Stimulated activated CD8-positive, alpha-beta memory T cell treated with anti-CD3 and anti-CD28 coated beads, Interleukin-7, amount 100 ng/mL, for 4 hours (primary cell): ENCODE results near the gene DDX49.
"Not testable (repeated sequence)": the region's sequence is repeated elsewhere in the genome, so short reads cannot be mapped to it uniquely, and the experiment has no call there.

Source experiments
- DNase-seq, 2 donors: peaks; one replicate each; pipeline ENCODE4 v3.0.0-alpha.2; 2020; ENCODE audit warnings: low read depth in 2 of 2

DDX49 gene

DNA sequence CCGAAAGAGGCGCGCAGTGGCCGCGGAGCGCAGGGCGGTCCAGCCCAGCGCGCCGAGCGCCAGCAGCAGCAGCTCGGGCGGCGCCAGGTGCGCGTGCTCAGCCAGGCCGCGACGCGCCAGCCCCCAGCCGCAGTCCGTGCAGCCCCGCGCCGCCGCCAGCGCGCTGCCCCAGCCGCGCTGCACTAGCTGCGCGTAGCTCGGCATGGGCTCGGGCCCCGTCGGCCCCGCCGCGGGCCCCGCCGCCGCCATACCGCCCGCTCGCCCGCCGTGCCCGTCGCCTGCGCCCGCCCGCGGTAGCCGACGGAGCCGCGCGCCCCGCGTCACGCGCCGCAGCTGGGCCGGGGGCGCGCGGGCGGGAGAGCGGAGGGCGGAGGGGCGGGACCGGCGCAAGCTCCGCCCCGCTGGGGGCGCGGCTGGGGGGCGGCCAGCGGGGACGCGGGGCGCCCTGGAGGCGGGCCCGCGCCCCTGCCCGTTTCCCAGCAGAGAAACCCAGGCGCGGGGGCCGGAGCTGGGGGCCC, 23.6 kb upstream of the DDX49 start, which contains the start of gene CERS1:
TSS of gene CERS1 (minus strand) at position 335 of the 518 bp plus-strand sequence. CDS start at position 249, 86 bp downstream.
- no peak for DNase-seq

DNA sequence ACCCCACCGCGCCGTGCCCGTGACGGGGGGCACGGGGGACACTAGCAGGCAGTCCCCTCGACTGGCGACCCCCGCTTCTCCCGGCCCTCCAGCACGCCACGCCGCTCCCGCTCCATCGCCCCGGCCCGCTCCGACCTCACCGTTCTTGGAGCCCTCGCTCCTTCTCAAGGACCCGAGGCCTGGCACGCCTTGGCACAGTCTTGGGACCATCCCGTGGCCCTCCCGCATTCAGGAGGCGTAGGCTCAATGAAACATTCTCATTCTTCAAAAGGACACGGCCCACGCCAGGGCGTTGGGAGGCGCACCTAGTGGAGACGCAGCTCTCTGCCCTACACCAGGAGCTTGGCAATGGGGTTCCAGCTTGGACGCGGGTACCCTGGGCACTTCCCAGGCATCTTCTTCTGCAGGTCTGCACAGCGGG, 23.1 kb upstream of the DDX49 start:
- no peak for DNase-seq

DNA sequence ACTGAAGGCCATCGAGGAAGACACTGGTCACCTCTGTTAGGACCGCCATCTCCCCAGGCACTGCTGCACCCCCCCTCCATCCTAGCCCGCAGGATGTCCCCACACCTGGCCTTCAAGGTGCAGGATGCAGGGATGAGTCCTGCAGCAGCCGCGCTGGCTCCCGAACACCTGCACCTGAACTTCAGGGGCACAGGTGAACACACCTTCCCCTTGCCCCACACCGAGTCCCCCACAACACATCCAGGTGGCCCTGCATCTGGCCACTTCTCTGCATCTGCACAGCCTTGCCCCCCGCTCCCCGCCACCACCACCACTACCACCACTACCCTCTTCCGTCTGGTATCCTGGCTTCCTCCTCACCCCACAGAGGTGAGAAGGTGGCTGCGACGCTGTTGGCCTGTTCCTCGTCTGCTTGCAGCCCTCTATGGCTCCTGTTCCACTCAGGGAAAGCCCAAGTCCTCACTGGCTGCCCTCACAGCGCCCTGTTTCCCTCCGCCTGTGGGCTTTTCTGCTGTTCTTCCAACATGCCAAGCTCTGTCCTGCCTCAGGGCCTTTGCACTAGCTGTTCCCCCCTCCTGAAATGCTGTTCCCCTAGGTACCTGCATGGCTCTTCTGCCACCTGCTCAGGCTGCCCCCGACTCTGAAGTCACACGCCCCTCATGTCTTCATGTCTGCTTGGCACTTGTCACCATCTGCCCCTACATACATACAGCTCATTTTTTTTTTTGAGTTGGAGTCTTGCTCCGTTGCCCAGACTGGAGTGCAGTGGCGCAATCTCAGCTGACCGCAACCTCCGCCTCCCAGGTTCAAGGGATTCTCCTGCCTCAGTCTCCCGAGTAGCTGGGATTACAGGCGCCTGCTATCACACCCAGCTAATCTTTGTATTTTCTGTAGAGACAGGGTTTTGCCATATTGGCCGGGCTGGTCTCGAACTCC, 22.2 kb upstream of the DDX49 start:
- no peak for DNase-seq

DNA sequence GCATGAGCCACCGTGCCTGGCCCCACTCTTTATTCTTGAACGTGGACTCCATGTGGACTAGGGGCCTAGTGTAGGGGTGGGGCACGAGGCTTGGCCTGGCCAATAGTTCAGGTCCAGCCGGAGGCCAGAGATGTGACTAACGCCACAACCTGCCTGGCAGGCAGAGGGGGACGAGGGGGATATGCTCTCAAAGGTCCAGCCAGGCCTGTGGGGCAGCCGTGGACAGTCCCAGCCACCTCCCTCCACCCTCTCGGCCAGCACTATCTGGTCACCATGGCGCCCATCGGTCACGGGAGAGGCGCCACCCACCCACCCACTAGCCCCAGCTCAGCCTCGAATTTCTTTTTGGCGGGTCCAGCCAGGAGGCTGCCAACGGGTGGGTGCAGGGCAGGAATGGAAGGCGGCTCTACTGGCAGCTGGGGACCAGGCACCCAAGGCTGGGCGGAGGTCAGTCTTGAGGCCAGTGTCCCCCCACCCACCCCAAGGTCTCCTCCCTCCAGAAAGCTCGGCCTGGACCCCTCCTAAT, 21.4 kb upstream of the DDX49 start:
- DNase-seq = no peak

DNA sequence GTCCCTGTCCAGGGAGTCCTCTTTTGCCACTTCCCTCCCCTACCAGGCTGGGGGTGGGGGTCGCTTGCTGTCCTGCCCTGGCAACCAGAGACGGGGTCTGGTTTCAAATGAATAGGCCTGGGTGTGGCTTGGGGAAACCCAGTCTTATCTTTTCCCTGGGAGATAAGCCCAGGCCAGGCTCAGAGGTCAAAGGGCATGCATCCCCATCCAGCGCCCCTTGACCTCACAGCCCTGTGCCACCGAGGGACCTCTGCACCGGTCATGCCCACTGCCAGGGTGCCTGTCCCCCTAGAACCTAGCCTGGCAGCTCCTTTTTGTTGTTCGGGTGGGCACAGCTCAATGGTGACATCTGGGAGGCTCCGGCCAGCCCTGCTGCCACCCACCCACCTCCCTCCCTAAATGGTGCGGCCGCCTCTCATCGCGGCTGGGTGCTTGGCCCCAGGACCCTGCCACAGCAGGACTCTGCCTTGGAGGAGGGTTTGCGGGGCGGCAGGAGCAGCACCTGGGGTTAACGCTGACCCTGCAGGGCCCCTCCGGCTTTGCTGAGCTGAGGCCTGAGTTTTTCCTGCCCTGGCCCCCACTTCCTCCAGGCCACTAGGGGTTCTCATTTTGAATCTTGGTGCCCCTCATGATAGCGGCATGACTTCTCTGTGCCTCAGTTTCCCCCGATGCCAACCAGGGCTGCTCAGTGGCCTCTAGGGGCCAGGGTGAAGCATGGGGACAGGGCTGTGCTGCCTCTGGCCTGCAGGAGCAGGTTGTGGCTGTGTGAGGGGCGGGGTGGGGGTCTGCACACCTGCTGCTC, 20.7 kb upstream of the DDX49 start:
- DNase-seq = no peak

DNA sequence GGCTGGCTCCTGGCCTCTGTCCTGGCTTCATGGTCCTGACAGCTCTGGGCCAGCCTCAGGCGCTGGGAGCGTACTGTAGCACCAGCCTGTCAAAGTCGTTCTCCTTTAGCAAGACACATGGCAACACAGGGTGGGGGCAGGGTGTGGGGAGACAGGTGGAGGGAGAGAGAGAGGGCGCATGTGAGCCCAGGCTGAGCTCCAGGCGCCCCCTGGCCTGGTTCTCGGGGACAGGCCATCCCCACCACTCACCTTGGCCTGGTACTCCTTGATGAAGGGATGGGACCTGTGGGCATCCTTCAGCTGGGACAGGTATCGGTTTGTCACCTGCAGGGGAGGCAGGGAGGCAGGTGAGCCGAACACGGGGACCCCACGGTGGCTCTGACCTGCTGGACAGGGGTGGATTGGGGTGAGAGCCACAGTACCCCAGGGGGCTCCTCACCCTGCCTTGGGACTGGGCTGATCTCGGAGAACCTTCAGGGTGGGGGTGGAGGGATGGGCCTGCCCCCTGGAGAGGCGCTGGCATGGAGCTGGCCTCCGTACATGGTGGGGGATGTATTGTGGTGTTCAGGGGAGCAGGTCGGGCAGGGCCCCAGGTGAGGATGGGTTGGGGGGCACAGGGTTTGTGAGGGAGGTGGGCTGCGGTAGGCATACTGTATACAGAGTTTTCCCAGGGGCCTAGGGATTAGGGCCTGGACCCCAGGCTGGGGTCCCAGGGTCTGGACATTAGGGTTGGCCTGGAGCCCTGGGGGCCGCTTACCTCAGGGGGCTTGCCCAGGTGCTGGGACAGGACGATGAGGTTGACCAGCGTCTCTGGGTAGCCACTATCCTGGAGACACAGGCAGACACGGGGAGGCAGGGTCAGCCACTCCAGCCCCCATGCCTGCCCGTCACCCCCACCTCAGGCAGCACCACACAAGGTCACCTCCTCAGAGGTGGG, 19.6 kb upstream of the DDX49 start:
- no peak for DNase-seq

DNA sequence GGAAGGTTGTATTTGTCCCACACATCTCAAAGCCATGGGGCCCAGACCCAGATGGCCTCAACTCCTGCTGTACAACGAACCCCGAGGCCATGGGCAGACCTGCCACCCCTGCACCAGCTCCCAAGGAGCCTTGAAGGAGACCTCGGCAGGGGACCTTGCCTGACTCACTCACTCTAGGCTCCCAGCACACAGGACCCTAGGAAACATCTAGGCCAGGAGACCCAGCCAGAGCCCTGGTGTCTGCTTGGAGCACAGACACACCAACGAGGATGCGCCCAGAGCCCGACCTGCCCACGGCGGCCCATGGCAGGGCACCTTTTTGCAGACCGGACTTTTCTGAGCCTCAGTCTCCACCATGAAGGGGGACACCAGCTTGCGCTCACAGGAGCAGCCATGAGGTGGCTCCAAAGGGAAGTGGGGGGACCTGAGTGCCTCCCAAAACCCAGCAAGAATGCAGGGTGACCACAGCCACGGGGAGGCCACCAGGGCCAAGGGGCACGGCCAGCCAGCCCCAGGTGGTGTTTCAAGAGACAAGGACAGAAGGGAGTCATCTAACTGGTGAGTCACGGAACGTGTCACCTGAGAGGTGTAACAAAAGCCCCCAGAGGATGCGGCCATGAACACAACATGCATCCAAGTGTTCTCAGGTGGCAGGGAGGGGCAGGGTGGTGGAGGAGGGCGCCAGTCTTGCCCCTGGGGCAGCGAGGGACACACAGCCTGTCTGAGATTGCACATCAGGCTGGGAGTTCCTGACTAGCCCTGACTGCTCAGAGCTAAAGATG, 18.6 kb upstream of the DDX49 start:
- DNase-seq = no peak

DNA sequence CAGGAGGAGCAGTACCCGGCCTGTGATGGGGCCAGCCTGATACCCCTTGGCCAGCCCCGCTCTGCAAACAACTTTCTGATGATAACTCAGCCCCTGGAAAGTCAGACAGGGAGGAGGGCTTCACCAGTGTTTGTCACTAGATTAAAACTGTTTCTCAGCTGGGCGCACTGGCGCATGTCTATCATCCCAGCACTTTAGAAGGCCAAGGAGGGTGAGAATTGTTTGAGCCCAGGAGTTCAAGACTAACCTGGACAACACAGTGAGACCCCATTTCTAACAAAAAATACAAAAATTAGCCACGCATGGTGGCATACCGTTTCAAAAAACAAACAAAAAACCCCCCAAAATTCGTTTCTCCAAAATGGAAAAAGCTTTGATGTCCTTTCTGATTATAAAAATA, 18.0 kb upstream of the DDX49 start:
- no peak for DNase-seq

DNA sequence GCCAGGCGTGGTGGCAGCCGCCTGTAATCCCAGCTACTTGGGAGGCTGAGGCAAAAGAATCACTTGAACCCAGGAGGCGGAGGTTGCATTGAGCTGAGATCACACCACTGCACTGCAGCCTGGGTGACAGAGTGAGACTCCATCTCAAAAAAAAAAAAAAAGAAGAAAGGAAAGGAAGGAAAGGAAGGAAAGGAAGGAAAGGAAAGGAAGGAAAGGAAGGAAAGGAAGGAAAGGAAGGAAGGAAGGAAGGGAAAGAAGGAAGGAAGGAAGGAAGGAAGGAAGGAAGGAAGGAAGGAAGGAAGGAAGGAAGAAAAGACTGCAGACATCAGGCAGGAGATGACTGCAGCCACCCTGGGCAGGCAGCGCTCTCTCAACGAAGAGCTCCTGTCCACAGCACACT, 17.0 kb upstream of the DDX49 start:
- not testable (repeated sequence) for DNase-seq

DNA sequence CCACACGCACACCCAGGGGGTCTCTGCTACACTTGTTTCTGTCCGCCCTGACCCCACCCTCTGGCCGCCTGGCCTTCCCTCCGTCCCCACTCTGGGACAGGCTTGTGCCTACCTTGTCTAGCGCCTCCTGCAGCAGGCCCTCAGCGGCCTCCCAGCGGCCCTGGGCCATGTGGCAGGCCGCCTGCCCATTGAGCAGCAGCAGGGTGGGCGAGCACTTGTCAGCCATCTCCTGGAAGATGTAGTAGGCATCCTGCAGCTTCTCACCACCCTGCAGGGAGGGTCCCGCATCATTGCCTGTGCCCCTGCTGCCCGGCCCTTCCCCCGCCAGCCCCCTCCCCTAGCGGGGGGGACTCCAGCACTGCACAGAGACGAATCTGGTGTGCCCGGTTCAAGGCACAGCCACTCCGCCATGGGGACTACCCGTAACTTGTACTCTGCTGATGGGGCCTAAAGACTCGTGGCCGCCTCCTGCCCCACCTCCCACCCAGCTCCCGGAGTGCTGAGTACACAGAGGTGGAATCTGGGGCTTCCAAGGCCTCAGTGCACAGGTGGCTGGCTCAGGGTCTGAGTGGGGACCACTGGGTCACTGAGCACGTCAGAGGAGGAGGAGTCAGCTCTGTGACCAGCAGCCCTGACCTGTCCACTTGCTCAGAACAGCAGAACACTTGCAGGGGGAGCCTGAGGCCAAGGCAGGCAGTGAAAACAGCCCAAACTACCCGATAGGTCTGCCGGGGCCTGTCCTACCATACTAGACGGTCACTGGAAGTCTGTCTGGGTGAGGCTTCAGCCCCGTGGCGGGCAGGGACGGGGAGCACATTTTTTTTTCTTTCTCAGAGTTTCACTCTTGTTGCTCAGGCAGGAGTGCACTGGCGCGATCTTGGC, 16.1 kb upstream of the DDX49 start:
- DNase-seq = no peak

DNA sequence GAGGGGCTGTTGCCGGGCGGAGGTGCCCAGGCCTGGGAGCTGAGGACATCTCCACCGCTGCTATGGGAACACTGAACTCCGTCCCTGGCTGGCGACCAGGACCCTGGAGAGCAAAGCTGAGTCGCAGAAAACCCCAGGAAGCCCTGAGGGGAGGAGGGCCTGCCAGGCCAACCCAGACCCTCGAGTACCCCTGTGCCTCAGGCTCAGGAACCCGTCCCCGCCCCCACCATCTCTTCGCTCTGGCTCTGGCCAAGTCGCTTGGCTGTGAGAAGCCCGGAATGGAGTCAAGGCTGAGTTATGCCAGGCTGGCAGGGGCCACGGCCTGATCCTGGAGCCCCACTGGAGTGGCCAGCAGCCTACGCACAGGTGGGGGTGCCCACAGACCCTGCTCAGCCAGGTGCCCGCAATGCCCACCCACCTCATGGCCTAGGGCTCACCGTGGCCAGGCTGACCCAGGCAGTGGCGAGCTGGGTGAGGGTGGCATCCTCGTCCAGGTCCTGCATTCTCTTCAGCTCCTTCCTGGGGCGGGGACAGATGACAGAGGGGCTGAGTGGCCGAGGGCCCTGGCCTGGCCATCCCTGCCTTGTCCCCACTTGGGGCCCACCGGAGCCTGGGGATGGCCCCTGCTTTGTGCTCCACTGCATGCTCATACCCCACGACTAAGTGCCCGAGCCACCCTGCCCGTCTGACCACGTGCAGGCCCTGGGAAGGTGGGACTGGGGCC, 15.0 kb upstream of the DDX49 start:
- no peak for DNase-seq

DNA sequence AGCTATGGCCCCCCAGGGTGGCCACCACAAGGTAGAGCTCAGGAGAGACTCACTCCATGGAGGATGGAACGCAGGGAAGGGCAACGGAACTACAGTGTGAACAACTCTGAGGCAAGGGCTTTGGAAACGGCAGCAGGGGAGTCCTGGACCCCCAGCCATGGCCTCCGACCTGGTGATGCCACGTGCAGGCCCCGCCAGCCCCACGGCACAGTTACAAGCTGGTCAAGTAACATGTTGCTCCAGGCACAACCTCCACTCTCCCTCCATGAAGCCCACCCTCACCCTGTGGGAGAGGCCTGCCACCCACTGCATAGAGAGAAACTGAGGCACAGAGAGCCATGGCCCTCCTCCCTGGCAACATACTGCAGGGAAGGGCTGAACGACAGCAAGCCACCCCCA, 14.5 kb upstream of the DDX49 start:
- DNase-seq = no peak

DNA sequence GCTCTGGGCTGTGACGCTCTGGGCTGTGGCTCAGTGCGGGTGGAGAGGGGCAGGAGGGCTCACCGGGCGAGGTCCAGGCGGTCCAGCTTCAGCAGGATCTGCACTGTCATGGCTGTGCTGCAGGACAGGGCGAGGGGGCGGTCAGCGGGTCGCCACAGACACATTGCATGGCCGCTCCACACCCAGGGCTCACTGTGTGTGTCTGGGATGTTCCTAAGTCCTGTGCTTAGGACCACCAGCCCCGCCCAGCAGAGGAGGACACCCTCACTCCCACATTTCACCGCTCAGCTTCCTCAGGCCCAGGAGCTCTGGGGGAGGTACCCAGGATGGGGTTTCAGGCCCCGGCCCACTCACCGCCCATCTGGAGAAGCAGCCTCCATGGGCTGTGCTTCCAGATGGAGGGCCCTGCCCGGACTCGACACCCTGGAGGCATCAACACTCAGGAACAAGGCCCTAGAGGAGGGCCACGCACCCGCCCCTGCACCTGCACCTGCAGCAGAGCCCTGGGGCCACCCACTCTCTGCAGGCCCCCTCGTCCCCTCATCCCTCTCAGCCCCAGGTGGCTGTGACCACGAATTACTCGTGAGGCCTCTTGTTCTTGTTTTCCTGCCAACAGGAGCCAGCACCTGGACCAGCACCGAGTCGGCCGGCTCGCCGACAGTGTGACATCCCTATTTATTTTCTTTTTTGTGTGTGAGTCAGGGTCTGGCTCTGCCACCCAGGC, 13.8 kb upstream of the DDX49 start:
- DNase-seq = no peak

DNA sequence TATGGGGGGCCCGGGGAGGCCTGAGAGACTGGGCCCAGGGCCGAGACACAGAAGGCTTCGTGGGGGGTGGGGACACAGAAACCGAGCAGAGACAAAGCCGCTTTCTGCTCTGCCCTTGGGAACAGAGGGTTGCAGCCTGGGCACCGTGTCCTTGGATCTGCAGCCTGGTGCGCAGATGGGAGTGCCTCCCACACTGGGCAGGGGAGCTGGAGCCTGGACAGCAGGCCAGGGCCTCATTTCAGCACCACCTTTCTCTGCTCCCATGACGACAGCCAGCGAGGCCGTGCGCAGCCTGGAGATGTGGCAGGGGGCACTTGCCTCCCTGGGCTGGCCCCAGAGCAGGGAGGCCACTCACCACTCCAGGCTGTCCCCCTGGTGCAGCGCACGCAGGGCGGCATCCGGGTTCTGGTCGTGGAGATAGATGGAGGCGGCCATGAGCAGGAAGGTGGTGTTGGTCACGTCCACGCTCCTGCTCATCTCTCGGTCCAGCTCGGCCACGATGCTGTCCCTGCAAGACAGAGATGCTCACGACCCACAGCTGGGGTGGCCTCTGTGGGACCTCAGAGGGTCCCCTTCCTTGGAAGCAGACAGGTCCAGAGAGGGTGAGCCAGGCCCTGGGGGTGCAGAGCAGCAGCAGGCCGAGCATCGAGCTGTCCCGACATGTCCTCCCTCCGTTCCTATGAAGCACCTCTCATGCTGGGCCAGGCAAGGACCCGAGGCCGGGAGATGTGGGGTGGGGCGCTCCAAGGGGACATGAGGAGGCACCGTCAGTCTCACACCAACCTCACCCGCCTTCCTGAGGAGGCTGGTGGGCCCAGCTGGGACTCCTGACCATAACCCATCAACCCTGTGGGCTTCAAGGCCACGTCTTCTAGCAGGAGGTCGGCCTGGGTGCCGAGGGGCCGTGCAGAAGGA, 12.7 kb upstream of the DDX49 start:
- no peak for DNase-seq

DNA sequence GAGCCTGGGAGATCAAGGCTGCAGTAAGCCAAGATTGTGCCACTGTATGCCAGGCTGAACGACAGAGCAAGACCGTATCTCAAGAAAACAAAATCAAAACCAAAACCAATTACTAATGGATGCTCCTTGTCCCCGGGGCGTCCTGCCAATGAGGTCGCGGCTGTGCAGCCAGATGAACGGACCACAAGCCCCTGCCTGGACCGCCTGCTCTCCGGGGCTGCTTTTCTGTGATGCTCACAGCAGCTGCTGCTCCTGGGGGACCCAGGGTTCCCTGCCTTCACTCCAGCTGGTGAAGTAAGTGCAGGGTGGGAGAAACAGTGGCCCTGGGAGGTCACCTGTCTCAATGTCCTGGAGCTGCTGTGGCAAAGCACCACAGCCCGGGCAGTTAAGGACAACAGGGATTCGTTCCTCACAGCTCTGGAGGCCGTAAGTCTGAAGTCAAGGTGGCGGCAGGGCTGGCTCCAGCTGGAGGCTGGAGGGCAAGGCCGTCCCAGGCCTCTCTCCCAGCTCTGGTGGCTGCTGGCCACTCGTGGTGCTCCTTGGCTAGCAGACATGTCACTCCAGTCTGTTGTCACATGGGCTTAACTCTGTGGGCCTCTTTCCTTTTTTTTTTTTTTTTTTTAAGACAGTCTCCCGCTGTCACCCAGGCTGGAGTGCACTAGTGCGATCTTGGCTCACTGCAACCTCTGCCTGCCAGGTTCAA, 10.4 kb upstream of the DDX49 start:
- no peak for DNase-seq

DNA sequence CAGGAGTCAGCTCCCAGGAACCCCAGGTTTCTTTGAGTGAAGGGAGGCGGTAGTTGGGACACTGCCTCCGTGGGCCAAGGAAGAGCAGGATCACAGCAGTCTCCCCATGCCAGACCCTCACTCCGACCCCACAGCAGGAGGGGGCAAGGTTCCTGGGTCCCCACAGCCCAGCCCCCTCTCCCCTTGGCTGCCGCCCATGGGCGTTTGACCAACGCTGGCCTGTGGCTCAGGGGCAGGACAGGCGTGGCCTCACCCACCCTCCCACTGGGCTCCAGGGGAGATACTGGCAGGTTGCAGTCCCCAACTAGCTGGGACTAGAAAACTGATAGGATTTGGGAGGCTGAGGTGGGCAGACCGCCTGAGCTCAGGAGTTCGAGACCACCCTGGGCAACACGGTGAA, 9.5 kb upstream of the DDX49 start:
- no peak for DNase-seq
